Endothelial cell of umbilical vein (primary cell): ENCODE data around the gene FBL.

Experiments used
- CTCF ChIP-seq, 2 donors: IDR thresholded peaks; 1 replicate in 1 of 2; 2 replicates in 1 of 2; pipeline ENCODE4 v1.5.1; 2011; ENCODE audit warnings: low read length in 2 of 2, mild to moderate bottlenecking in 2 of 2, moderate library complexity in 2 of 2, control low read depth in 1 of 2, inconsistent platforms in 1 of 2, low read depth in 1 of 2; ENCODE audit not compliant: insufficient read depth in 1 of 2; ENCODE audit errors: extremely low read depth in 1 of 2
- EZH2 ChIP-seq: IDR thresholded peaks from 2 replicates; pipeline ENCODE4 v1.6.1; 2012; ENCODE audit warnings: borderline replicate concordance, low read depth, mild to moderate bottlenecking, moderate library complexity, low read length, inconsistent platforms; ENCODE audit not compliant: severe bottlenecking
- FOS ChIP-seq: IDR thresholded peaks from 2 replicates; pipeline ENCODE4 v1.6.1; 2011; ENCODE audit warnings: mild to moderate bottlenecking, low read length, moderate library complexity, borderline replicate concordance; ENCODE audit not compliant: insufficient read depth
- JUN ChIP-seq: IDR thresholded peaks from 2 replicates; pipeline ENCODE4 v1.6.1; 2011; ENCODE audit warnings: borderline replicate concordance, low read depth; ENCODE audit not compliant: insufficient read length, insufficient read depth
- MYC ChIP-seq: IDR thresholded peaks from one replicate; pipeline ENCODE4 v1.6.1; 2011; ENCODE audit warnings: mild to moderate bottlenecking, low read depth, low read length
- POLR2A ChIP-seq: IDR thresholded peaks from 2 replicates; pipeline ENCODE4 v1.6.1; 2012; ENCODE audit warnings: low read depth, mild to moderate bottlenecking, control low read depth, low read length
- POLR2AphosphoS5 ChIP-seq: IDR thresholded peaks from 2 replicates; pipeline ENCODE4 v1.6.1; 2012; ENCODE audit warnings: low read depth, mild to moderate bottlenecking, control low read depth, low read length, moderate library complexity; ENCODE audit not compliant: insufficient read depth

- TF ChIP-seq EZH2 (no peak), FOS (no peak), POLR2AphosphoS5 (no peak), CTCF (IDR thresholded peaks at IDR 0.05; ENCODE audit: extremely low read depth in 1 of 2, insufficient read depth in 1 of 2, low read depth in 1 of 2, low read length in 2 of 2) (no peak), POLR2A (no peak), JUN (no peak), MYC (no peak)
These were observed 8.2 kb downstream of the FBL start for GRCh38 chr19:39837978-39838377.
